Right cardiac atrium (tissue), 5 donors: ENCODE results near the gene RGS9. TPM values are rescaled to one million over a fixed set of nuclear protein-coding genes. Genes with fewer than 3 reads are reported as not detected.
A peak's percentile ranks its signal among the peaks of the same experiment; 100 is the strongest.

Source experiments
- ATAC-seq, 2 donors: fragments of 200-7000 bp; cut with Tn5 transposase; one replicate each; pipeline versions ENCODE4 v1.8.0 to v1.9.1; 2020; ENCODE audit warnings: moderate library complexity in 2 of 2, mild to moderate bottlenecking in 1 of 2
- DNase-seq, 3 donors: peaks; one replicate each; pipeline ENCODE4 v3.0.0-alpha.2; 2020
- H3K27ac ChIP-seq: one replicate; pipeline ENCODE4 v1.5.1; 2013; ENCODE audit warnings: mild to moderate bottlenecking, low read length, control low read depth, moderate library complexity
- H3K27me3 ChIP-seq: one replicate; pipeline ENCODE4 v1.6.1; 2013; ENCODE audit not compliant: control insufficient read depth, insufficient read depth
- H3K4me1 ChIP-seq: one replicate; pipeline ENCODE4 v1.6.1; 2013; ENCODE audit warnings: low read length; ENCODE audit not compliant: control insufficient read depth, insufficient read depth
- H3K4me3 ChIP-seq: one replicate; pipeline ENCODE4 v1.5.1; 2013; ENCODE audit warnings: low read length, control low read depth
- H3K9me3 ChIP-seq: one replicate; pipeline ENCODE4 v1.6.1; 2013; ENCODE audit warnings: low read length; ENCODE audit not compliant: control insufficient read depth
- whole genome bisulfite sequencing: extraction: QIAGEN DNeasy Blood & Tissue Kit; methylation state at CpG from one replicate; pipeline ENCODE4 v1.1.7; 2013; 5-methylcytosine and 5-hydroxymethylcytosine counted together
- intact Hi-C, 4 donors: fragments of 100-400 bp; cut with DNase I; formaldehyde crosslinking; loops; one replicate each; pipeline versions ENCODE4 v1.11.0 to v1.14.0; 2022 to 2023
- polyA plus RNA-seq: library from polyadenylated mRNA; stranded (reverse); fragments of 200-250 nt; gene quantifications from one replicate; pipeline ENCODE4 v1.2.3, GENCODE V29; 2013
- total RNA-seq, 4 donors: library from RNA; stranded (reverse); fragmentation: NEBNext Ultra II Directional; extraction: Animal tissue kit (Norgen Biotek cat#: 25700); gene quantifications; one replicate each; pipeline ENCODE4 v1.2.1, GENCODE V29; 2021
- donor health status: healthy with polysubstance abuse.
- donor health status: DM: no; HTN: yes; CAD: no.
- donor health status: DM: no; HTN: no; CAD: no.
- donor health status: DM: no; HTN: yes; CAD: no; lungs with severe emphysema.
- donor health status: DM: yes; HTN: yes; CAD: no.

The RGS9 gene
- total and polyA plus RNA-seq, 5 donors, result 4.2 to 15.1 (median 7.9) TPM

DNA sequence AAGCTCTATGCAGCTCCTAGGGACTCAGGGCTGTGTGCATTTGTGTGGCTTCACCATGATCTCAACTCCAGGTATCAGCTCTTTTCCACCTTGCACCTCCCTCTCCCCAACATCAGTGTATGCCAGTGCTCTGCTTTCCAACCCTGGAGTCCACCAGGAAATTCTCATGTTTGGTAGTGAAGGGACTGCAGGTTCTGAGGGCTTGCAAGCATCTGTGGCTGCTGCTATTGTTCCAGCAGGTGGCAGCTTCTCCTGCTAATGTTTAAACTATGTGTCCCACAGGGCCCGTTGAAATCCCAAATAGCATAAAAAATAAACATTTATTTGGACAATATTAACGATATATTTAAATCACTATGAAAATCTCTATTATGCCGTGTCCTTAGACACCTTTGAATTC is 82.0 kb downstream of the RGS9 start:
- H3K27me3 ChIP-seq, result no peaks in the 10 kb centered on the region
- no peak for DNase-seq
- no peaks in the 10 kb centered on the region for H3K9me3 ChIP-seq
- no peak overlapping the region for H3K27ac ChIP-seq
- H3K4me1 ChIP-seq, result no peaks in the 10 kb centered on the region
- no peak for ATAC-seq
- intact Hi-C loops, result no loop called here
- 74% methylated on average over 3 of the region's 3 CpGs for WGBS
- H3K4me3 ChIP-seq, result no peak overlapping the region

DNA sequence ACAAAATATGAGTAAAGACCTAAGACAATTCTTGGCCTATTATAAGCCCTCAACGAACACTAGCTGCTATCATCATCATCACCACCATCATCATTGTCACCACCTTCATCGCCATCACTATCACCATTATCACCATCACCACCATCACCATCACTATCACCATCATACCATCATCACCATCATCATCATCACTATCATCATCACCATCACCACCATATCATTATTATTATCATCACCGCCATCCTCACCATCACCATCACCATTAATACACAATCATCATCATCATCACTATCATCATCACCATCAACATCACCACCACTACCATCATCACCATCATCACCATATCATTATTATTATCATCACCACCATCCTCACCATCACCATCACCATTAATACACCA is 82.5 kb downstream of the RGS9 start:
- Histone ChIP-seq H3K27ac (no peak overlapping the region), H3K27me3 (no peaks in the 10 kb centered on the region), H3K4me3 (no peak overlapping the region), H3K4me1 (no peaks in the 10 kb centered on the region), H3K9me3 (no peaks in the 10 kb centered on the region)
- ATAC-seq (no peak), DNase-seq (no peak)
- intact Hi-C loops, result no loop called here
- 96% methylated on average over 3 of the region's 3 CpGs for WGBS

GRCh38 chr17:65220732-65221131 is 83.6 kb downstream of the RGS9 start:
- WGBS, result 80% methylated on average over 1 of the region's 1 CpG
- ATAC-seq (no peak), DNase-seq (no peak)
- Histone ChIP-seq H3K27me3 (no peaks in the 10 kb centered on the region), H3K4me1 (no peaks in the 10 kb centered on the region), H3K4me3 (no peak overlapping the region), H3K9me3 (no peaks in the 10 kb centered on the region), H3K27ac (no peak overlapping the region)
- intact Hi-C loops, result no loop called here

DNA sequence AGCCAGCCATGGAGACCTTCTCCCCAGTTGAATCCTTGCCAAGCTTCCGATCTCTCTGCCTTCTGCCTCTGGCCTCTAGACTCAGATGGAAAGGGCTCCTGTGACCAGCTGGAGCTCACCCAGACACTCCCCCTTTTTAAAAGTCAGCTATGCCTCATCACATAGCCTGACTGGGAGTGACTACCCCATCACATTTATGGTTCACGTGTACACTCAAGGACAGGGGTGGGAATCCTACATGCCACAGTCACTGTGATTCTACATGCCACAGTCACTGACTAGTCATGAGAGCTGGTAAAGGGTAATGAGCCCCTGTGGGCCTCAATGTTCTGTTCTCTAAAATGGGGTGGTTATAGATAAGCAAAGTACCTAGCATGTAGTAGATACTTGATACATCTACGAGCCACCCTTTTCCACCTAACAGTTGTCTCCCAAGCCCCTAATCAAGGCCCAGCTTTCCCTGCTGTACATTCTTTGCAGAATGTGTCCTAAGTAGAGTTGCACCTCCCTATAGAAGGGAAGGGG is 85.1 kb downstream of the RGS9 start:
- intact Hi-C loops, result no loop called here
- no peak for DNase-seq
- no peak overlapping the region for H3K27ac ChIP-seq
- no peaks in the 10 kb centered on the region for H3K27me3 ChIP-seq
- no peaks in the 10 kb centered on the region for H3K9me3 ChIP-seq
- 81% methylated on average over 3 of the region's 3 CpGs for WGBS
- ATAC-seq, result no peak
- H3K4me3 ChIP-seq, result no peak overlapping the region
- H3K4me1 ChIP-seq, result no peaks in the 10 kb centered on the region

DNA sequence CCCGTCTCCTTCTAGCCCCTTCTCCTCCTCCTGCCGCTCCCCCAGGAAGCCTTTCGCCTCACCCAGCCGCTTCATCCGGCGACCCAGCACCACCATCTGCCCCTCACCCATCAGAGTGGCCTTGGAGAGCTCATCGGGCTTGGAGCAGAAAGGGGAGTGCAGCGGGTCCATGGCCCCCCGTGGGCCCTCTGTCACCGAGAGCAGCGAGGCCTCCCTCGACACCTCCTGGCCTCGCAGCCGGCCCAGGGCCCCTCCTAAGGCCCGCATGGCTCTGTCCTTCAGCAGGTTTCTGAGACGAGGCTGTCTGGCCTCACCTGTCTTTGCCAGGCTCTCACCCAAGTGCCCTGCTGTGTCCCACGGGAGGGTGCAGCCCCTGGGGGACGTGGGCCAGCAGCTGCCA is 87.9 kb downstream of the RGS9 start:
- H3K27ac ChIP-seq, result no peak overlapping the region
- 92% methylated on average over 18 of the region's 18 CpGs for WGBS
- DNase-seq (no peak), ATAC-seq (no peak)
- intact Hi-C loops, result no loop called here
- no peak overlapping the region for H3K4me3 ChIP-seq
- peaks cover 4% of the 10 kb centered on the region for H3K4me1 ChIP-seq
- no peaks in the 10 kb centered on the region for H3K27me3 ChIP-seq
- no peaks in the 10 kb centered on the region for H3K9me3 ChIP-seq

DNA sequence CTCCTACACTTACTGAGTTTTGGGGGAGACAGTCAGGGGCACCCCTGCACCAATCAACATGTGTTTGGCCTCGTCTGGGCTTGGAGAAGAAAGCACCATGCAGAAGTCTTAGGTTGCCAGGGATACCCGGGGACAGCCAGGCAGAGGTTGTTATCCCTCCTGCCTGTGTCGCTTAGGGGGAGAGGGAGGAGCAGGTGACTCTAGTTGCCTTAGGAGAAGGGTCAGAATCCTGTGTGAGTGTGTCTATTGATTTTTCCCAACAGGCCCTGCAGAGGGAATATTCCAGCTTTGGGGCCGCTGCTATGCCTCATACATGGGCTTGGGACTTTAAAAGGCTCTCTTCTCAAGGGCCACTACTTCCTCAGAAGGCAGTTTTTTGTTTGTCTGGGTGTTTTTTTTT is 89.1 kb downstream of the RGS9 start:
- Histone ChIP-seq H3K9me3 (no peaks in the 10 kb centered on the region), H3K27me3 (no peaks in the 10 kb centered on the region), H3K4me1 (peaks cover 4% of the 10 kb centered on the region), H3K4me3 (no peak overlapping the region), H3K27ac (no peak overlapping the region)
- intact Hi-C loops, result no loop called here
- no peak for DNase-seq
- 73% methylated on average over 4 of the region's 4 CpGs for whole genome bisulfite sequencing
- ATAC-seq, result no peak

DNA sequence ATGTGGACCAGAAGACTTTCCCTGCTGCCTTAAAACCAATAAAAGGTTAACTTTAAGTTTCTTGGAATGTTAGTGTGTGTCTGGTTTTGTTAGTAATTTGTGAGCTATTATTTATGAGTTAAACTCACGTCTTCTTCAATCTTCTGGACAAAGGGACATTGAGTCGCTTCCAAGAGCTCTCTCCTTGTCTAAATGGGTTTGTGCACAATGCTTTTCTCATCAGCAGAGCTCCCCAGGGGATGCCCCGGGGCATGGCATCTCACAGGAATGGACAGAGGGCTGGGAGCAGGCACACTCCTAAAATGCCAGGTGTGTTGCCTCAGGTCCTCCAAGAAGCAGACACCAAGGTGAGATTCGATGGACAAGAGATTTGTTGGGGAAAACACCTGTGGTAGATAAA is 90.5 kb downstream of the RGS9 start:
- Histone ChIP-seq H3K27ac (no peak overlapping the region), H3K27me3 (no peaks in the 10 kb centered on the region), H3K4me1 (peaks cover 4% of the 10 kb centered on the region), H3K4me3 (no peak overlapping the region), H3K9me3 (no peaks in the 10 kb centered on the region)
- DNase-seq (no peak), ATAC-seq (no peak)
- WGBS, result 57% methylated on average over 4 of the region's 4 CpGs
- intact Hi-C loops, result no loop called here

DNA sequence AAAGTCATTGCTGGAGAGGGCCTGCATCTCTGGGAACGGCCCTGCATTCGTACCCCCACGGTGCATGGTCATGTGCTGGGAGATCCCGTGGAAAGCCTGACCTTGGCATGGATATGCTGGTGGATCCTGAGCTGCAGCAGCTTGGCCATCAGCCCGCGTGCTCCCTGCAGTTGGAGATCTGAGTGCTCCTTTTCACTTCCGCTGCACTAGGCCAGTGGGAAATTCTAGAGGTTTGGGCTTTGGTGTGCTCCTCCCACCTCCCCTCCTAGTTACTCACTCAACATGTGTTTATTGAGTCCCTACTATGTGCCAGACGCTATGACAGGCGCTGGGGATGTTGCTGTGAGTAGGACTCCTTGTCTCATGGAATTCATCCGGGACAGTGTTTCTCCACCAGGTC is 91.1 kb downstream of the RGS9 start:
- H3K27me3 ChIP-seq, result no peaks in the 10 kb centered on the region
- ATAC-seq (peak in 1 of 2 donors; percentile 13), DNase-seq (peak in 2 of 3 donors; percentile 55 to 68)
- H3K27ac ChIP-seq, result no peak overlapping the region
- peaks cover 4% of the 10 kb centered on the region for H3K4me1 ChIP-seq
- intact Hi-C loops, result no loop called here
- H3K4me3 ChIP-seq, result no peak overlapping the region
- 53% methylated on average over 10 of the region's 10 CpGs for WGBS
- no peaks in the 10 kb centered on the region for H3K9me3 ChIP-seq

DNA sequence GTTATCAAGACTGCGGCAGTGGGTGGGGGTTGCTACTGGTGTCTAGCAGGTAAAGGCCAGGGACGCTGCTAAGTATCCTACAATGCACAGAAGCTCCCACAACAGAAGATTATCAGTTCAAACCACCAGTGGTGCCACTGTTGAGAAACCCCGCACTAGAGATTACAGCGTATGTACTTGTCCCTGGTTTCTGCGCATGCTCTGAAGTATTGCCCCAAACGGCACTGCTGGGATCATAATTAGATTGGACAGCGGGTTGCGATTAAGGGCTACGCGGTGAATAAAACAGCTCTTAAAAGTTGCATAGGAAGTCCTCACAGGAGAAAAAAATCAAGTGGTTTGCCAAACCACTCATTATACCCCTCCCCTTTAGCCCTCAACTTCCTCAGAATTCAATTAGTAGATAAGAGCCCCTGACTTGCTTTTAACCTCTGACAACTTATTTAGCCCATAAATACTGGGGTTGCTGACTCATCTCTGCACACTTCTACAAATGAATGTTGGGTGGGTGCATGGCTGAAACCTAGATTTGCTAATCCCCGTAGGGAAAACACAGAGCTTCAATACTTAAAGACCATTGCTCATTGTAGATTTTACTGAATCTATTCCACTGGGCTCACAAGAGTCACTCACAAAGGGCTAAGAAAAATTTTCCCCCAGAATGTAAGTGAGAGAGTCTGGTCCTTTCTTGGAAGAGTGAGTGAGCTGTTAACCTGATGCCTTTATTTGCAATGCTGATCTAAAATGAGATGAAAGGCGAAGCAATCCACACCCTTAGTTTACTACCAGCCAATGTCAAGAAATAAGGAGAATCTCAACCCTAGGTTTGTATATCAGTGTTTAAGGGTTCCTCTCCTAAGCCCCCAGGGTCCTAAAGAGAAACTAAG is 91.8 kb downstream of the RGS9 start:
- WGBS, result 25% methylated on average over 12 of the region's 12 CpGs
- H3K4me1 ChIP-seq, result peaks cover 4% of the 10 kb centered on the region
- intact Hi-C loops, result no loop called here
- no peak overlapping the region for H3K27ac ChIP-seq
- H3K9me3 ChIP-seq, result no peaks in the 10 kb centered on the region
- H3K27me3 ChIP-seq, result no peaks in the 10 kb centered on the region
- DNase-seq (no peak), ATAC-seq (peak; percentile 30 to 63)
- no peak overlapping the region for H3K4me3 ChIP-seq

DNA sequence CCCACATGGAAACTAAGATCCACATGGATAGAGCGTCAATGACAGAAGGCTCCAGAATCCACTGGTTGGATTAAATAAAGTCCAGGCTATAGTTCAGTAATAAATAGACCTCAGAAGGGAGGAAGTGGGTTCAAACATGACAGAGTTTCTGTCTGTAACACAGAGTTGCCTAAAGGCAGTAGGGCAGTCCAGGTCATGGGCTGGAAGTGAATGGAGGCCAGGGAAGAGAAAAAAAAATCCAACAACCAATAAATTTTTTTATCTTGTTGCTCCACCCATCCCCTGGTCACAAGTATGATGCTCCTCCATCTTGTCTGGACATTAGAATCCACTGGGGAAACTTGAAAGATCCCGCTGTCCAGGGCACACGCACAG is 92.4 kb downstream of the RGS9 start:
- ATAC-seq (no peak), DNase-seq (no peak)
- Histone ChIP-seq H3K27me3 (no peaks in the 10 kb centered on the region), H3K27ac (no peak overlapping the region), H3K4me3 (no peak overlapping the region), H3K9me3 (no peaks in the 10 kb centered on the region), H3K4me1 (peaks cover 4% of the 10 kb centered on the region)
- intact Hi-C loops, result no loop called here
- WGBS, result 87% methylated on average over 3 of the region's 3 CpGs

DNA sequence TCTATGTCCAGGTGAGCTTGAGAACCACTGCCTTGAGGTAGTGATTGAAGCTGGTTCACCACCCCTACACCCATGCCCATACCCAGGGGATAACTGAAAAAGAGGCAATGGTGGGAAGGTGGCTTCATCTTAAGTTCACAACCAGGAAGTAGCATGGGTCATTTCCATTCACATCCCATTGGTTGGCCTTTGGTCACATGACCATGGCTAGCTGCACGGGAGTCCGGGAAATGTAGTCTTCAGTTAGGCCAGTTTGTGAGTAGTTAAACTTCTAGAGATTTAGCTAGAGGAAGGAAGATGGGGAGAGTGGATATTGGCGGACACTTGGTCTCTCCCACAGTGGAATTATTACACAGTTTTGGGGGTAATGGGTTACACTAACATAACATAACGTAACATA is 92.9 kb downstream of the RGS9 start:
- DNase-seq, result no peak
- WGBS, result 88% methylated on average over 4 of the region's 4 CpGs
- H3K27ac ChIP-seq, result no peak overlapping the region

More for the DNA sequence above, 92.9 kb downstream of the RGS9 start:
- no peak for ATAC-seq
- Histone ChIP-seq H3K4me1 (peaks cover 4% of the 10 kb centered on the region), H3K9me3 (no peaks in the 10 kb centered on the region), H3K27me3 (no peaks in the 10 kb centered on the region), H3K4me3 (no peak overlapping the region)
- intact Hi-C loops, result loop anchor here in 1 of 4 donors (5.0 kb wide), 1 partner anchor 937 kb away; no protein-coding TSS in a partner anchor
